Endodermal cell (in vitro differentiated cells): ENCODE results near the gene ZDHHC14. TPM values are rescaled to one million over a fixed set of nuclear protein-coding genes. Genes with fewer than 3 reads are reported as not detected.

Experiments
- DNase-seq: peaks from one replicate; pipeline ENCODE4 v3.0.0-alpha.2; 2017
- H3K27ac ChIP-seq: 2 replicates; pipeline ENCODE4 v1.5.1; 2013; ENCODE audit warnings: mild to moderate bottlenecking, low read depth, low read length, moderate library complexity
- H3K27me3 ChIP-seq: 2 replicates; pipeline ENCODE4 v1.6.1; 2013; ENCODE audit warnings: mild to moderate bottlenecking, low read length, moderate library complexity; ENCODE audit not compliant: insufficient read depth, control insufficient read depth, poor library complexity, severe bottlenecking
- H3K36me3 ChIP-seq: 2 replicates; pipeline ENCODE4 v1.7.0; 2013; ENCODE audit warnings: mild to moderate bottlenecking, low read length, moderate library complexity; ENCODE audit not compliant: control insufficient read depth, insufficient read depth
- H3K4me1 ChIP-seq: one replicate; pipeline ENCODE4 v1.7.0; 2013; ENCODE audit warnings: low read length; ENCODE audit not compliant: control insufficient read depth, insufficient read depth
- H3K4me3 ChIP-seq: 2 replicates; pipeline ENCODE4 v1.5.1; 2013; ENCODE audit warnings: mild to moderate bottlenecking, low read length, moderate library complexity
- H3K9ac ChIP-seq: 2 replicates; pipeline ENCODE4 v1.6.1; 2013; ENCODE audit warnings: mild to moderate bottlenecking, low read length, moderate library complexity; ENCODE audit not compliant: poor library complexity, severe bottlenecking; ENCODE audit errors: extremely low read depth
- H3K9me3 ChIP-seq: 2 replicates; pipeline ENCODE4 v1.6.1; 2013; ENCODE audit warnings: mild to moderate bottlenecking, low read length, moderate library complexity; ENCODE audit not compliant: control insufficient read depth
- H3K27ac Mint-ChIP-seq: 2 replicates; pipeline ENCODE4 v1.8.0; 2020; ENCODE audit warnings: mixed read lengths
- H3K27me3 Mint-ChIP-seq: 2 replicates; pipeline ENCODE4 v1.8.0; 2021; ENCODE audit warnings: mild to moderate bottlenecking, mixed read lengths; ENCODE audit not compliant: insufficient read depth
- H3K36me3 Mint-ChIP-seq: 2 replicates; pipeline ENCODE4 v1.8.0; 2020; ENCODE audit warnings: low read depth, mixed read lengths
- H3K4me1 Mint-ChIP-seq: 2 replicates; pipeline ENCODE4 v1.8.0; 2020; ENCODE audit warnings: mixed read lengths
- H3K4me3 Mint-ChIP-seq: 2 replicates; pipeline ENCODE4 v1.8.0; 2020; ENCODE audit warnings: mild to moderate bottlenecking, moderate library complexity, mixed read lengths
- H3K9me3 Mint-ChIP-seq: 2 replicates; pipeline ENCODE4 v1.8.0; 2020; ENCODE audit warnings: mild to moderate bottlenecking, mixed read lengths
- CTCF ChIP-seq: fragments of 200-600 bp; sonication (generic); conservative IDR thresholded peaks from 2 replicates; pipeline ENCODE4 v1.5.0; 2021; ENCODE audit warnings: antibody characterized with exemption, mild to moderate bottlenecking
- WGBS, 2 experiments: methylation state at CpG; one replicate each; pipeline versions ENCODE4 v1.1.5 to v1.1.7; 2013; ENCODE audit warnings: missing lambda C conversion rate in 2 of 2, mixed read lengths in 1 of 2; ENCODE audit not compliant: insufficient coverage in 1 of 2, insufficient read length in 1 of 2; 5-methylcytosine and 5-hydroxymethylcytosine counted together
- total RNA-seq, 2 donors: library from RNA; stranded (reverse); fragmentation: NEBNext Ultra II Directional in 1 of 2; extraction: Animal tissue kit (Norgen Biotek cat#: 25700) in 1 of 2; gene quantifications; 2 replicates in 1 of 2; 3 replicates in 1 of 2; pipeline ENCODE4 v1.2.1, GENCODE V29; 2021

The ZDHHC14 gene
- total RNA-seq, 2 donors from 2014 or later = 2.3 to 4.5 TPM

GRCh38 chr6:157658301-157658700 is 277.3 kb downstream of the ZDHHC14 start:
- Histone ChIP-seq H3K4me3 (no peak overlapping the region), H3K27ac (no peak overlapping the region), H3K4me1 (no peaks in the 10 kb centered on the region), H3K27me3 (no peaks in the 10 kb centered on the region), H3K9me3 (no peaks in the 10 kb centered on the region), H3K36me3 (no peaks in the 10 kb centered on the region), H3K9ac (no peak overlapping the region)
- no peaks in the 10 kb centered on the region for H3K9me3 Mint-ChIP-seq
- H3K4me3 Mint-ChIP-seq = no peak overlapping the region
- no peak overlapping the region for H3K27ac Mint-ChIP-seq
- H3K4me1 Mint-ChIP-seq = peaks cover 11% of the 10 kb centered on the region
- TF ChIP-seq CTCF = no peak
- WGBS, 2 experiments = 93% methylated on average over 4 of the region's 4 CpGs; no CpG with 5 or more reads in 1 of the 2 experiments
- DNase-seq = peak; percentile 26
- no peaks in the 10 kb centered on the region for H3K27me3 Mint-ChIP-seq
- H3K36me3 Mint-ChIP-seq = no peaks in the 10 kb centered on the region

GRCh38 chr6:157659536-157660271 is 278.7 kb downstream of the ZDHHC14 start:
- Mint-ChIP-seq H3K36me3 (no peaks in the 10 kb centered on the region), H3K4me3 (no peak overlapping the region), H3K27me3 (no peaks in the 10 kb centered on the region), H3K27ac (no peak overlapping the region), H3K4me1 (peaks cover 11% of the 10 kb centered on the region), H3K9me3 (no peaks in the 10 kb centered on the region)
- H3K36me3 ChIP-seq = no peaks in the 10 kb centered on the region
- no peak for TF ChIP-seq CTCF
- 93 to 95% methylated on average over 15 to 19 of the region's 19 CpGs for WGBS, 2 experiments
- H3K4me1 ChIP-seq = no peaks in the 10 kb centered on the region
- H3K27me3 ChIP-seq = no peaks in the 10 kb centered on the region
- no peak overlapping the region for H3K9ac ChIP-seq
- no peaks in the 10 kb centered on the region for H3K9me3 ChIP-seq
- no peak overlapping the region for H3K27ac ChIP-seq
- no peak for DNase-seq
- no peak overlapping the region for H3K4me3 ChIP-seq

GRCh38 chr6:157660414-157660813 is 279.4 kb downstream of the ZDHHC14 start:
- WGBS, 2 experiments = 83 to 86% methylated on average over 4 to 5 of the region's 5 CpGs
- Mint-ChIP-seq H3K4me3 (no peak overlapping the region), H3K27ac (no peak overlapping the region), H3K9me3 (no peaks in the 10 kb centered on the region), H3K27me3 (no peaks in the 10 kb centered on the region), H3K36me3 (no peaks in the 10 kb centered on the region), H3K4me1 (peaks cover 11% of the 10 kb centered on the region)
- H3K4me3 ChIP-seq = no peak overlapping the region
- no peaks in the 10 kb centered on the region for H3K4me1 ChIP-seq
- TF ChIP-seq CTCF = no peak
- no peaks in the 10 kb centered on the region for H3K36me3 ChIP-seq
- no peak for DNase-seq
- no peaks in the 10 kb centered on the region for H3K27me3 ChIP-seq
- no peak overlapping the region for H3K27ac ChIP-seq
- H3K9me3 ChIP-seq = no peaks in the 10 kb centered on the region
- H3K9ac ChIP-seq = no peak overlapping the region
